ENCODE data around the gene ATP6V1B1.

The ATP6V1B1 gene

DNA sequence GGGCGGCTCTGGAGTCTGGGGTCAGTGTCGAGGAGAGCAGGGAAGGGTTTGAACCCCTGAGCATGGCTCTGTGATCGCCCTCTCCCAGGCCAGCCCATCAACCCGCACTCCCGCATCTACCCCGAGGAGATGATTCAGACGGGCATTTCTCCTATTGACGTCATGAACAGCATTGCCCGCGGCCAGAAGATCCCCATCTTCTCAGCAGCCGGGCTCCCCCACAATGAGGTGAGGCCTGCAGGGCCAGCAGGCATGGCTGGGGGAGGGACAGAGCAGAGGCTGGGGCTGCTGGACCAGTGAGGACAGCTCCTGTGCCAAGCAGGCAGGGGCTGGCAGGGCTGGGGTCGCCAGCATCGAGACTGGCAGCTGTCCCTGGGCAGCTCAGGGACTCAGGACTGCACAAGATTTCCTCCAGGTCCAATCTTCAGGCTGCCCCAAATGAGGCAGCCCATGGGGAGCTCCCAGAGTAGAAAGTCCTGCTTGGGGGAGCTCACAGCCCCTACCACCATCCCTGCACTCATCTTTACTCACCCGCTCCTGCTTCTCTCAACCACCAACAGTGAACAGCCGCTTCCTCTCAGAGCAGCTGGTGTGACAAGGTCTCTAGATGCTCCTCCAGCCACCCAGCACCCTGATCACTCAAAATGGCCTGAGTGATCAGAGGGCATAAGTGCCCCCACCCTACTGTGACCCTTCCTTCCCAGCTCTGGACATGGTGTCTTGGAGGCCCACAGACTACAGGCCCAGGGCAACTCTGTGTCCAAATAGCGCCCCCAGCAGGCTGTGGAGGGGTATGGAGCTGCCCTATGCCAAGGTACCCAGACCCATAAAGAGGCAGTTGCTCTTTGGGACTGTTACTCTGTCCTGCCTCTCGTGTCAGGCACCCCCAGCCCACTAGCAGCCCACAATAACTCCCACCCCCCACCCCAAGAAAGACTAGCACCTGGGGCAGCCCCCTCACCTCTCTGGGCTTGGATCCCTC is 24.4 kb downstream of the ATP6V1B1 start:
- H3K9me2 ChIP-seq (ENCODE audit: low read depth, low read length), result no peaks in the 10 kb centered on the region
- H3K36me3 ChIP-seq (ENCODE audit: insufficient read depth, low read length), result no peaks in the 10 kb centered on the region
- no peaks in the 10 kb centered on the region for H3K27me3 ChIP-seq (ENCODE audit: insufficient read depth, low read length)
- no peak for TF ChIP-seq EZH2 (IDR thresholded peaks at IDR 0.05; ENCODE audit: borderline replicate concordance, low read length)
- TF ChIP-seq, protein P1, sequence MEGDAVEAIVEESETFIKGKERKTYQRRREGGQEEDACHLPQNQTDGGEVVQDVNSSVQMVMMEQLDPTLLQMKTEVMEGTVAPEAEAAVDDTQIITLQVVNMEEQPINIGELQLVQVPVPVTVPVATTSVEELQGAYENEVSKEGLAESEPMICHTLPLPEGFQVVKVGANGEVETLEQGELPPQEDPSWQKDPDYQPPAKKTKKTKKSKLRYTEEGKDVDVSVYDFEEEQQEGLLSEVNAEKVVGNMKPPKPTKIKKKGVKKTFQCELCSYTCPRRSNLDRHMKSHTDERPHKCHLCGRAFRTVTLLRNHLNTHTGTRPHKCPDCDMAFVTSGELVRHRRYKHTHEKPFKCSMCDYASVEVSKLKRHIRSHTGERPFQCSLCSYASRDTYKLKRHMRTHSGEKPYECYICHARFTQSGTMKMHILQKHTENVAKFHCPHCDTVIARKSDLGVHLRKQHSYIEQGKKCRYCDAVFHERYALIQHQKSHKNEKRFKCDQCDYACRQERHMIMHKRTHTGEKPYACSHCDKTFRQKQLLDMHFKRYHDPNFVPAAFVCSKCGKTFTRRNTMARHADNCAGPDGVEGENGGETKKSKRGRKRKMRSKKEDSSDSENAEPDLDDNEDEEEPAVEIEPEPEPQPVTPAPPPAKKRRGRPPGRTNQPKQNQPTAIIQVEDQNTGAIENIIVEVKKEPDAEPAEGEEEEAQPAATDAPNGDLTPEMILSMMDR (IDR thresholded peaks at IDR 0.05; ENCODE audit: low read length), result peak; percentile 44
- H2AFZ ChIP-seq (ENCODE audit: low read length), result no peak overlapping the region
- H3K4me2 ChIP-seq (ENCODE audit: low read length), result no peak overlapping the region
- no peaks in the 10 kb centered on the region for H3F3A ChIP-seq (ENCODE audit: insufficient read depth, low read length)
- no peaks in the 10 kb centered on the region for H4K20me1 ChIP-seq (ENCODE audit: insufficient read depth, low read length)
- H3K27ac ChIP-seq (ENCODE audit: low read depth, low read length, poor library complexity, severe bottlenecking), result no peak overlapping the region
- no peaks in the 10 kb centered on the region for H3K79me2 ChIP-seq (ENCODE audit: insufficient read depth, low read length)
- H3K4me3 ChIP-seq (ENCODE audit: low read depth, low read length, poor library complexity, severe bottlenecking), result no peak overlapping the region
- no peak overlapping the region for H3K9ac ChIP-seq (ENCODE audit: low read length)
- H3K9me3 ChIP-seq (ENCODE audit: low read length), result no peaks in the 10 kb centered on the region
- H3K4me1 ChIP-seq (ENCODE audit: insufficient read depth, low read length, severe bottlenecking), result peaks cover 6% of the 10 kb centered on the region

DNA sequence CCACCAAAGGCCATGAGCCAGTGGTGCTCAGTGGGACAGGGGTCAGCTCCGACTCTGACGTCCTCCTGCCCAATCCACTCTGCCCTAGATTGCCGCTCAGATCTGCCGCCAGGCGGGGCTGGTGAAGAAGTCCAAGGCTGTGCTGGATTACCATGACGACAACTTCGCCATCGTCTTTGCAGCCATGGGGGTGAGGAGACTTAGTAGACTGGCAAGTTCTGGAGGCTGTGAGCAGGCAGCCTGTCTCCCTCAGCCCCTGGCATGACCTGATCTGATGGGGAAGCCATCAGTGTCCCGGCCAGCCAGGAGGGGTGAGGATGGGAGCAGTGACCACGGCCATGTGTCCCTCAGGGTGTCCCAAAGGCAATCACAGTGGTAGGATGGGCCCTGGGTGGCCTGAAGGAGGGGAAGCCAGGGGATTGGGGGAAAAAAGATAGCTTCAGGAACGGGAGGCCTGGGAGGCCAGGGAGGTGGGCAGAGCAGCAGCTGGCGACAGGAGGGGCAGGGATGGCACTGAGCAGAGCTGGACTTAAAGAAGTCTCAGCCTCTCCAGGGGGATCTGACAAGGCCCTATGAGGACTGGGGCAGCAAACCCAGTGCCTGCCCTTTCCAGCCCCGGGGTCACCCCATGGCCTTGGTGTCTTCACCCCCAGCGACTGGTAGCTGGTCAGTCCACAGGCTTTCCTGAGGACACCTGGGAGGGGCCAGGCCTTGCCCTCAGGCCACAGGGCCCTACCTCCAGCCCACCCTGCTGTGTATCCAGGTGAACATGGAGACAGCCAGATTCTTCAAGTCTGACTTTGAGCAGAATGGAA is 25.3 kb downstream of the ATP6V1B1 start:
- Histone ChIP-seq H3K9ac (ENCODE audit: low read length) (no peak overlapping the region), H3K36me3 (ENCODE audit: insufficient read depth, low read length) (no peaks in the 10 kb centered on the region), H3K4me2 (ENCODE audit: low read length) (no peak overlapping the region), H3K4me3 (ENCODE audit: low read depth, low read length, poor library complexity, severe bottlenecking) (no peak overlapping the region), H2AFZ (ENCODE audit: low read length) (no peak overlapping the region), H3K9me3 (ENCODE audit: low read length) (no peaks in the 10 kb centered on the region), H3F3A (ENCODE audit: insufficient read depth, low read length) (no peaks in the 10 kb centered on the region), H4K20me1 (ENCODE audit: insufficient read depth, low read length) (no peaks in the 10 kb centered on the region), H3K27me3 (ENCODE audit: insufficient read depth, low read length) (no peaks in the 10 kb centered on the region), H3K27ac (ENCODE audit: low read depth, low read length, poor library complexity, severe bottlenecking) (no peak overlapping the region), H3K9me2 (ENCODE audit: low read depth, low read length) (no peaks in the 10 kb centered on the region), H3K79me2 (ENCODE audit: insufficient read depth, low read length) (no peaks in the 10 kb centered on the region), H3K4me1 (ENCODE audit: insufficient read depth, low read length, severe bottlenecking) (peaks cover 6% of the 10 kb centered on the region)
- TF ChIP-seq EZH2 (IDR thresholded peaks at IDR 0.05; ENCODE audit: borderline replicate concordance, low read length), result no peak
- TF ChIP-seq, protein P1 (IDR thresholded peaks at IDR 0.05; ENCODE audit: low read length), result no peak

DNA sequence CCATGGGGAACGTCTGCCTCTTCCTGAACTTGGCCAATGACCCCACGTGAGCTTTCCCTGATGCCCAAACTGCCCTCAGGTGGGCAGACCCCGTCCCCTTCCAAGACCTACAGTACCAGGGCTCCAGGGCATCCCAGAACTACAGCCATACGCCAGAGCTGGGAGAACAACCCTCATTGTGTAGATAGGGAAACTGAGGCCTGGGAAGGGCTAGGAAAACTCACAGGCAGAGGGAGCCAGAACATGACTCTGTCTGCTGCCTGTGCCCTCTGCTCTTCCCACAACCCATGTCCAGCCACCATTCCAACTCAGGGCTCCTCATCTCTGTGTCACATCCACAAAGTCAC is 25.9 kb downstream of the ATP6V1B1 start:
- Histone ChIP-seq H3F3A (ENCODE audit: insufficient read depth, low read length) (no peaks in the 10 kb centered on the region), H3K9me2 (ENCODE audit: low read depth, low read length) (no peaks in the 10 kb centered on the region), H4K20me1 (ENCODE audit: insufficient read depth, low read length) (no peaks in the 10 kb centered on the region), H3K9me3 (ENCODE audit: low read length) (no peaks in the 10 kb centered on the region), H3K79me2 (ENCODE audit: insufficient read depth, low read length) (no peaks in the 10 kb centered on the region), H3K9ac (ENCODE audit: low read length) (no peak overlapping the region), H3K4me2 (ENCODE audit: low read length) (no peak overlapping the region), H3K27ac (ENCODE audit: low read depth, low read length, poor library complexity, severe bottlenecking) (no peak overlapping the region), H3K4me1 (ENCODE audit: insufficient read depth, low read length, severe bottlenecking) (peaks cover 6% of the 10 kb centered on the region), H3K27me3 (ENCODE audit: insufficient read depth, low read length) (no peaks in the 10 kb centered on the region), H2AFZ (ENCODE audit: low read length) (no peak overlapping the region), H3K4me3 (ENCODE audit: low read depth, low read length, poor library complexity, severe bottlenecking) (no peak overlapping the region), H3K36me3 (ENCODE audit: insufficient read depth, low read length) (no peaks in the 10 kb centered on the region)
- TF ChIP-seq EZH2 (IDR thresholded peaks at IDR 0.05; ENCODE audit: borderline replicate concordance, low read length), result no peak
- TF ChIP-seq, protein P1 (IDR thresholded peaks at IDR 0.05; ENCODE audit: low read length), result no peak

Measured in OCI-LY1 (cell line).